SK-N-SH treated with all-trans-retinoic acid at 6 μM for 48 hours (cell line): ENCODE results near the gene SLC39A10.

Source experiments
- BACH2 ChIP-seq: fragments of 250-450 bp; sonication (Bioruptor Pico); IDR thresholded peaks from 2 replicates; pipeline ENCODE4 v1.9.0; 2021; ENCODE audit warnings: mild to moderate bottlenecking, borderline replicate concordance
- PPARA ChIP-seq: fragments of 250-450 bp; sonication (Bioruptor Pico); IDR thresholded peaks from 2 replicates; pipeline ENCODE4 v1.5.0; 2020; ENCODE audit warnings: mild to moderate bottlenecking, borderline replicate concordance
- RARB ChIP-seq: fragments of 250-450 bp; sonication (Bioruptor Pico); IDR thresholded peaks from 2 replicates; pipeline ENCODE4 v1.8.0; 2021; ENCODE audit warnings: mild to moderate bottlenecking, moderate library complexity
- ZC3H10 ChIP-seq: fragments of 250-450 bp; sonication (Bioruptor Pico); IDR thresholded peaks from 2 replicates; pipeline ENCODE4 v1.5.1; 2021; ENCODE audit warnings: mild to moderate bottlenecking, moderate library complexity
- ZFP3 ChIP-seq: fragments of 250-450 bp; sonication (Bioruptor Pico); IDR thresholded peaks from 2 replicates; pipeline ENCODE4 v1.5.0; 2020; ENCODE audit warnings: mild to moderate bottlenecking, moderate library complexity
- ZFP30 ChIP-seq: fragments of 450-650 bp; formaldehyde crosslinking; IDR thresholded peaks from 2 replicates; pipeline ENCODE4 v1.5.0; 2022; ENCODE audit warnings: mild to moderate bottlenecking, moderate library complexity
- ZNF8 ChIP-seq: fragments of 450-650 bp; formaldehyde crosslinking; IDR thresholded peaks from 2 replicates; pipeline ENCODE4 v1.5.0; 2020; ENCODE audit warnings: mild to moderate bottlenecking, moderate library complexity
- TF ChIP-seq, protein P1 (sequence below): fragments of 250-450 bp; sonication (Bioruptor Pico); IDR thresholded peaks from 2 replicates; pipeline ENCODE4 v1.5.1; 2020; ENCODE audit warnings: low read depth, mild to moderate bottlenecking, moderate library complexity
- TF ChIP-seq, protein P2 (sequence below): fragments of 250-450 bp; sonication (Bioruptor Pico); IDR thresholded peaks from 2 replicates; pipeline ENCODE4 v1.8.0; 2020; ENCODE audit warnings: mild to moderate bottlenecking, moderate library complexity, borderline replicate concordance

DNA sequence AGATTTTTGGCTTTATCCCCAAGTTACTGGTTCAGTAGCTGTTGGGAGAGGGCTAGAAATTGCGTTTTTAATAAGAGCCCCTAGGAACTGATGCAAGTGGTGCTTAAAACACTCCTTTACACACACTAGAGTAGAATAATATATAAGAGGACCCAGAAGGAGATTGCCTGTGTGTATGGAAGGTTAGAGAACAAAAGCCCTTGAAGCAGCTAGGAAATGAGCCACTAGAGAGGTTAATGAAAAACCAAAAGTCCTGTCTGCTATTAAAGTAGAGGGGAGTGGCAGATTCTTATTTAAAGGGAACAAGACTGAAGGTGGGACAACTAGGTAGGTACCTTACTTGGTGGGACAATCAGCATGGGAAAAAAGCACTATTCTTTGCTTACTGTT, 14.4 kb upstream of the SLC39A10 start:
- TF ChIP-seq ZFP30 (CRISPR knock-in tag) (no peak), ZNF8 (CRISPR knock-in tag) (no peak), PPARA (CRISPR knock-in tag) (no peak), ZC3H10 (CRISPR knock-in tag) (no peak), ZFP3 (CRISPR knock-in tag) (no peak), BACH2 (CRISPR knock-in tag) (no peak), RARB (CRISPR knock-in tag) (no peak)
- TF ChIP-seq, protein P1, sequence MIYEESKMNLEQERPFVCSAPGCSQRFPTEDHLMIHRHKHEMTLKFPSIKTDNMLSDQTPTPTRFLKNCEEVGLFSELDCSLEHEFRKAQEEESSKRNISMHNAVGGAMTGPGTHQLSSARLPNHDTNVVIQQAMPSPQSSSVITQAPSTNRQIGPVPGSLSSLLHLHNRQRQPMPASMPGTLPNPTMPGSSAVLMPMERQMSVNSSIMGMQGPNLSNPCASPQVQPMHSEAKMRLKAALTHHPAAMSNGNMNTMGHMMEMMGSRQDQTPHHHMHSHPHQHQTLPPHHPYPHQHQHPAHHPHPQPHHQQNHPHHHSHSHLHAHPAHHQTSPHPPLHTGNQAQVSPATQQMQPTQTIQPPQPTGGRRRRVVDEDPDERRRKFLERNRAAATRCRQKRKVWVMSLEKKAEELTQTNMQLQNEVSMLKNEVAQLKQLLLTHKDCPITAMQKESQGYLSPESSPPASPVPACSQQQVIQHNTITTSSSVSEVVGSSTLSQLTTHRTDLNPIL (CRISPR knock-in tag), result no peak
- TF ChIP-seq, protein P2, sequence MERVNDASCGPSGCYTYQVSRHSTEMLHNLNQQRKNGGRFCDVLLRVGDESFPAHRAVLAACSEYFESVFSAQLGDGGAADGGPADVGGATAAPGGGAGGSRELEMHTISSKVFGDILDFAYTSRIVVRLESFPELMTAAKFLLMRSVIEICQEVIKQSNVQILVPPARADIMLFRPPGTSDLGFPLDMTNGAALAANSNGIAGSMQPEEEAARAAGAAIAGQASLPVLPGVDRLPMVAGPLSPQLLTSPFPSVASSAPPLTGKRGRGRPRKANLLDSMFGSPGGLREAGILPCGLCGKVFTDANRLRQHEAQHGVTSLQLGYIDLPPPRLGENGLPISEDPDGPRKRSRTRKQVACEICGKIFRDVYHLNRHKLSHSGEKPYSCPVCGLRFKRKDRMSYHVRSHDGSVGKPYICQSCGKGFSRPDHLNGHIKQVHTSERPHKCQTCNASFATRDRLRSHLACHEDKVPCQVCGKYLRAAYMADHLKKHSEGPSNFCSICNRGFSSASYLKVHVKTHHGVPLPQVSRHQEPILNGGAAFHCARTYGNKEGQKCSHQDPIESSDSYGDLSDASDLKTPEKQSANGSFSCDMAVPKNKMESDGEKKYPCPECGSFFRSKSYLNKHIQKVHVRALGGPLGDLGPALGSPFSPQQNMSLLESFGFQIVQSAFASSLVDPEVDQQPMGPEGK (CRISPR knock-in tag), result no peak
